HG03064 (cell line): ENCODE data around the gene NEDD8.
"Not testable (repeated sequence)": the region's sequence is repeated elsewhere in the genome, so short reads cannot be mapped to it uniquely, and the experiment has no call there.

ENCODE experiments used
- ATAC-seq: cut with Tn5 transposase; IDR thresholded peaks from one replicate; pipeline ENCODE4 v1.9.1; 2021; ENCODE audit warnings: low read depth; ENCODE audit not compliant: unreplicated experiment

Gene NEDD8

DNA sequence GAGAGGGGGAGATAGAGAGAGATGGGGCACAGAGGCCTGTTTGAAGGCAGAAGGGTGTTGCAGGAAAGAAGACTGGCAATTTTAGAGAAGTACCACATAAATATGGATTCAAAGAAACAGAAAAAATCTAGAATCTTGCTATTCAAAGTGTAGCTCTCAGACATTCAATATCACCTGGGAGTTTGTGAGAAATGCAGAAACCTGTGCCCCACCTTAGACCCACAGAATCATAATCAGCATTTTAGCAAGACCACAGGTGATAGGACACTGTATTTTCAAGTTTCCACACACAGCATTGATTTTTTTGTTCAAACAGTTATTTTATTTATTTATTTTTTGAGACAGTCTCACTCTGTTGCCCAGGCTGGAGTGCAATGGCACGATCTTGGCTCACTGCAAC is 3.3 kb downstream of the NEDD8 start:
- no peak for ATAC-seq

- ATAC-seq: no peak
Observed at GRCh38 chr14:24226473-24226872, 5.7 kb downstream of the NEDD8 start.

GRCh38 chr14:24224618-24225071 is 7.5 kb downstream of the NEDD8 start:
- no peak for ATAC-seq

DNA sequence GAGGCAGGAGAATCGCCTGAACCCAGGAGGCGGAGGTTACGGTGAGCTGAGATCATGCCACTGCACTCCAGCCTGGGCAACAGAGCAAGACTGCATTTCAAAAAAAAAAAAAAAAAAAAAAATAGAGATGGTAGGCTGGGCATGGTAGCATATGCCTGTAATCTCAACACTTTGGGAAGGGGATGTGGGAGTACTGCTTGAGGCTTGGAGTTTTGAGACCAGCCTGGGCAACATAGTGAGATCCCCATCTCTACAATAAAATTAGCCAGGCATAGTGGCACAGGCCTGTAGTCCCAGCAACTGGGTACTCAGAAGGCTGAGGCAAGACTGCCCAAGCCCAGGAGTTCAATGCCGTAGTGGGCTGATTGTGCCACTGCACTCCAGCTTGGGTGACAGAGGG is 9.2 kb downstream of the NEDD8 start:
- not testable (repeated sequence) for ATAC-seq

DNA sequence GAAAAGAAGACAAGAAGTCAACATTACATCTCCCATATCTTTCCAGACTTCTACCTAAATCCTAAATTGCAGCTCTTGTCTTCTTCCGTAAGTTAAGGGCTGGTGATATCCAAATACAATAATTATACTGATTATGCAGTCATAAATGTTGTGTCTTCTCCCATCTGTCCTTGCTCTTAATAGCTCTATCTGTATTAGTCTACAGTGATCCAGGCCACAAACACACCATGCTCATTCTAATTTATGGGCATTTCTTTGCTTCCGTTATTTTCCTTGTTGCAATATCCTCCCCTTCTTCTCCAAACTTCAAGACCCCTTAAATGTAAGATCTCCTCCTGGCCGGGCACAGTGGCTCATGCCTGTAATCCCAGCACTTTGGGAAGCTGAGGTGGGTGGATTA is 12.6 kb downstream of the NEDD8 start:
- no peak for ATAC-seq

DNA sequence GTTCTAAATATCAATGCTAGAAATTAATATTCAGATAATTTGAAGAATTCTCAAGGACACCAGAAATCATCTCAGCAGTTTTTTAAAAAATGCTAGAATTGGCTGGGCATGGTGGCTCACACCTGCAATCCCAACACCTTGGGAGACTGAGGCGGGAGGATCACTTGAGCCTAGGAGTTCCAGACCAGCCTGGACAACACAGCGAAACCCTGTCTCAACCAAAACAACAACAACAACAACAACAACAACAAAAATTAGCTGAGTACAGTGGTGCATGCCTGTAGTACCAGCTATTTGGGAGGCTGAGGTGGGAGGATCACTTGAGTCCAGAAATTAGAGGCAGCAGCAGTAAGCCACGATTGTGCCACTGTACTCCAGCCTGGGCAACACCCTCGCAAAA is 13.1 kb downstream of the NEDD8 start:
- ATAC-seq: no peak

DNA sequence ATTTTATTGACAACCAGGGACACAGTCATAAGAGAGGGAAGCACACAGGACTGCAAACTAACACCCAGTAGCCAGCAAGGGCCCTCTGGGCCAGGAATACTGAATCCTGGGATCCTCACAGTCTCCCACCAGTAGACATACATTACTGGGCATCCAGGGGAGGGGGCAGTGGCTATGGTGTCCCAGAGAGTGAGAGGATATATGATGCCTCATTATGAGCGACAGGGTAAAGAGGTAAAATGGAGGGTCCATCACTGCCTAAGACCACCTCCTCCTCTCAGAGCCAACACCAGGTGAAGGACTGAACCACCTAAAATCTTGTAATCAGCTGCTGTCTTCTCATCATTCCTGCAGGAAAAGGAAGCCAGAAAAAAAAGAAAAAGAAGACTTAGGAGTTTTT is 15.3 kb downstream of the NEDD8 start:
- not testable (repeated sequence) for ATAC-seq

DNA sequence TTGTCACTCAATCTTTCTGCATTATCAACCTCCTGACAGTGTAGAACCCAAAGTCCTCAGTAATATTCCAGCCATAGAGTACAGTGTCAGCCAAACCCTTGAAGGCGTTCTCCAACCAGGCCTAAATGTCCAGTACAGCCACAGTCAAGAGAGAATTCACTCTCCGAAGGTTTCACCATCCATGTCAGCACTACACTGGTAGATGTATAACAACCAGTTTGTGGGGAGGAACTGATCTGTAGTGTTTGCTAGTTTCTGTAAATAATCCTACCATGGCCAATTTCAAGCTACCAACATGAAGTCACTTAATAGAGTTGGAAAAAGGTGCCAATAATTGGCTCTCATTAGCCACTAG is 15.8 kb downstream of the NEDD8 start:
- ATAC-seq: no peak

GRCh38 chr14:24215495-24216344 is 16.4 kb downstream of the NEDD8 start, which contains the start of gene MDP1:
Gene MDP1 (minus strand): TSS chr14:24216066. CDS start chr14:24215955, 111 bp downstream.
- peak; percentile 65 for ATAC-seq

DNA sequence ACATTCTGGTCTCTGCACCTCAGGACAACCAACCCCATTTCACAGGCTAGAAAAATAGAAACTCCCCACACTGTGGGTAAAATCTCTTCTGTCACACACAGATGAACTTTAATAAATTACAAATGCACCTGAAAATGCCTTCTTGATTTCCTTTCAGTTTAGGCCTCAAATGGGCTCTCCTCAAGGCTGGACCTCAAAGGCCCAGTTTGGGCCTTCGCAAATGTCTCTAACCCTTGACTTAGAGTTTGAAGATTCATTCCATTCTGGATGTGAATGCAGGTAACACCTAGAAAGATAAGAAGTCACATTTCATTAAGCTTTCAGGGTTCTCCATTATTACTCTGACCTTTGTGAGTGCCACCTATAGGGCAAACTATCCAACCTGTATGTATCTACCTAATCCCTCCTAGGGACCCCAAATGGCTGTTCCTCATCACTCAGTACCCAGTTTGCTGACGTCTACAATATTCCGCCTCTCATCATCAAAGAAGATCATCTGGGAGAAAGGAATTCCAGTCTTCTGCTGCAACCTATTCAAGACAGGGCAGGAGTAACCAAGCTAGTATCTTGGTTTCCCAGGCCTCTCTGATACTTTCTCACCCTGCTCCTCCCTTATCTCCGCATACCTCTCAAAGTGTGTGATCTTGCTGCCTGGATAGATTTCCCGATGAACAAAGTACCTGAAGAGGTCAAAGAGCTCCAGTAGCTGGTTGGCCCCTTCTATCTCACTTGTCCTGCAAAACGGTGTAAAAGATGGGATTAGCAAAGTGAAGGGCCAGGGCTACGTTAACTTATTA is 18.1 kb downstream of the NEDD8 start:
- ATAC-seq: no peak

DNA sequence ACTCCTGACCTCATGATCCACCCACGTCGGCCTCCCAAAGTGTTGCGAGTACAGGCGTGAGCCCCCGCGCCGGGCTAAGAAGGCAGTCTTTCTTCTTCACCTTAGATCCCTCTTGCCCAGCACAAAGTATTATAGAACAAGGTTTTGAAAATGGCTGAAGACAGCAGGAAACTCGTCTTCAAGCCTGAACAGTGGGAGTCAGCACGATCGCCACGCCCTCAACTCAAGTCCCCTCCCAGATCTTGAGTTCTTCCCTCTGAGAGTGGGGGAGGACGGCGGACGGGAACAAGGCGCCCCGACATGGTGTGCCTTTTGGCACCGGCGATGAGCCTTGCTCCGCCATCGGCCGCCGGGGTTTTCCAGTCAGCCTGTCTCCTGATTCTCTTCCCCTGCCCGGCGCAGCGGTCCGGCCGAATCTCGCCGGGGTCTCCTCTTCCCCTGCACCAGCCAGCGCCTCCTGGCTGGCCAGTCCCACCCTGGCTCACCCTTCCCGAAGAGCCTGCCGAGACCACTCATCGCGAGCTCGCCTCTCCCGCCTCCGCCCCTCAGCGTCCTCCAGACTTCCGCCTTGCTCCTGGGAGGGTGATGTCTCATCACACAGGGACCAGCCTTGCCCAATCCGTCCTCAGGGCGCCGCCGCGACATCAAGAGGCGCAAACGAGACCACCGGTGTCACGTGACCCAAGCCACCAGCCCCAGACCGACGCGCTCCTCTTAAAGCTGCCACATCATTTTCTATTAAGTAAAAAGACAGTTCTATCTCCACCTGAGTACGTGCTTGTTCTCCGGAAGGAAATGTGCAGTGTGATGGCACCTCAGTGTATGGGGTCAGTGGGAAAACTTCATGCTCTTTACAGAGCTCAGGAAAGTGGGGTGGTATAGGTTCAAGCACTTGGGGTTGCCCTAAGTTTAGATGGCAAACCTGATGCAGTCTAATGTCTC is 19.0 kb downstream of the NEDD8 start, which contains the start of gene CHMP4A:
Gene CHMP4A, minus strand, starts transcription at position 565 of the 942 bp plus-strand sequence. Its CDS starts 49 bp downstream, at position 516.
- ATAC-seq: peak; percentile 70

DNA sequence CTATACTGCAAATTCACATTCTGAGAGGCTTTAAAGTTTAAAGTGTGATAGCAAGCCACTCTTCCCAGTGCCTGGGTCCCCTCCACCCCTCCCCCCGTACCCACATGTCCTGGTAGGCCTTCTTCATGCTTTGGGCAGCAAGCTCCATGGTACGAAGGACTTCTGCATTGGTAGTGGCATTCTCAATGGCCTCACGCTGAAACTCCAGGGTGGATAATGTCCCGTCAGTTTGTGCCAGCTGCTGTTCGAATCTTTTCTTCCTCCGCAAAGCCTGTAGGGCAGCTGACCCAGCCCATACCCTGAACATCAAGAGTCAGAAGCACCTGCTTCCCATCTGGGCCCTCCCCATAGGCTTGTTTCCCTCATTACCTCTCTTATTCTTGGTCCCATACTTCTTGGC is 20.9 kb downstream of the NEDD8 start:
- no peak for ATAC-seq

GRCh38 chr14:24207625-24208024 is 24.5 kb downstream of the NEDD8 start:
- ATAC-seq: no peak

DNA sequence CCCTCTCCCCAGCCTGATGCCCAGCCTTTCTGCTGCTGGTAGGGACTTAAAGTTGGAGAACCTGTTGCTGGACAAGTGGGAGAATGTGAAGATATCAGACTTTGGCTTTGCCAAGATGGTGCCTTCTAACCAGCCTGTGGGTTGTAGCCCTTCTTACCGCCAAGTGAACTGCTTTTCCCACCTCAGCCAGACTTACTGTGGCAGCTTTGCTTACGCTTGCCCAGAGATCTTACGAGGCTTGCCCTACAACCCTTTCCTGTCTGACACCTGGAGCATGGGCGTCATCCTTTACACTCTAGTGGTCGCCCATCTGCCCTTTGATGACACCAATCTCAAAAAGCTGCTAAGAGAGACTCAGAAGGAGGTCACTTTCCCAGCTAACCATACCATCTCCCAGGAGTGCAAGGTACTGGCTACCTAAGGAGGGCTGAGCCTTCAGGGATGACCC is 25.0 kb downstream of the NEDD8 start:
- no peak for ATAC-seq

DNA sequence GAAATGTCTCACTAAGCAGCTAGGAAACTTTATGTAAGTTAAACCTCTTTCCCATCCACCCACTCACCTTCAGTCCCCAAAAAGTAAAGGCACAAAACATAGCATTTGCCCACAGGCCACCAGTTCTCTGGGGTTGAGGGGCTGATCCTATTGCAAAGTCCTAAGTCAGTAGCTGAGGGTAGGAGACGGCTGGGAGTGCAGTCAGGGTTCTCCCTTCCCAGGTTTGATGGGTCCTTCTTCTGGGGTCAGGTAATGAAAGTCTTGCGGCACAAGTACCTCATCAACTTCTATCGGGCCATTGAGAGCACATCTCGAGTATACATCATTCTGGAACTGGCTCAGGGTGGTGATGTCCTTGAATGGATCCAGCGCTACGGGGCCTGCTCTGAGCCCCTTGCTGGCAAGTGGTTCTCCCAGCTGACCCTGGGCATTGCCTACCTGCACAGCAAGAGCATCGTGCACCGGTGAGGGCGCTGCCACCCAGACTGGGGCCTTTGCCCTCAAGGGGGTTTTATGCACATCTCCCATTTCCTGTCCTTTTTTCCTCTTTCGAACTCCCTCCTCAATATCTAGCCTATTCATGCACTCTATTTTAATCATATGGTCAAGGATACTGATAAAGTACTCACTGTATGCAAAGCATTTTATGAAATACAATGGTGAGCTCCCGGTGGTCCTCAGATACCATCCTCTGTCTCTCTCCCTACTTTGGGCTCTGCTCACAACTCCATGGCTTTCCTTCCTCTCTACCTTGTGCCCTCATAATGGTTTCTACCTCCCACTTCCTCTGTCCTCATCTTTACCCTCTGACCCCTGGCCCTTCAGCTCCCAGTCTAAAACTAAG is 25.7 kb downstream of the NEDD8 start:
- no peak for ATAC-seq

- no peak for ATAC-seq
Observed at GRCh38 chr14:24204163-24205146, 27.7 kb downstream of the NEDD8 start.

DNA sequence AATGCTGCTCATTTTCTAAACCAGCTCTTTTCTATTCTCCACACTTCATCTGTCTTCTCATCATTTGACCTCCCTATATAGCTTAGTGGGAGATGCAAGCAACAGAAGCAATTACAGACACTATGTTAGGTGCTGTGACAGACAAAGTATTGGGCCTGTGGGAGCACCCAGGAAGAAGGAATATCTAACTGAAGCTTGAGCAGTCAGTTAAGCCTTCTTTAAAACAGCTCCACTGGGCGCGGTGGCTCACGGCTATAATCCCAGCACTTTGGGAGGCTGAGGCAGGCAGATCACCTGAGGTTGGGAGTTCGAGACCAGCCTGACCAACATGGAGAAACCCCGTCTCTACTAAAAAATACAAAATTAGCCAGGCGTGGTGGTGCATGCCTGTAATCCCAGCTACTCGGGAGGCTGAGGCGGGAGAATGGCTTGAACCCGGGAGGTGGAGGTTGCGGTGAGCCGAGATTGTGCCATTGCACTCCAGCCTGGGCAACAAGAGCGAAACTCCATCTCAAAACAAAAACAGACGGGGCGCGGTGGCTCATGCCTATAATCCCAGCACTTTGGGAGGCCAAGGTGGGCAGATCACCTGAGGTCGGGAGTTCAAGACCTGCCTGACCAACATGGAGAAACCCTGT is 28.8 kb downstream of the NEDD8 start:
- not testable (repeated sequence) for ATAC-seq

GRCh38 chr14:24202538-24202937 is 29.6 kb downstream of the NEDD8 start:
- ATAC-seq: not testable (repeated sequence)
